HG03457 (cell line): Measurements from ENCODE around the gene FREM1.

Source experiments
- ATAC-seq: cut with Tn5 transposase; IDR thresholded peaks from one replicate; pipeline ENCODE4 v1.9.1; 2021; ENCODE audit warnings: moderate number of reproducible peaks; ENCODE audit not compliant: unreplicated experiment

Gene FREM1

GRCh38 chr9:14909601-14909960 lies 647 bp downstream of the FREM1 start:
- no peak for ATAC-seq

DNA sequence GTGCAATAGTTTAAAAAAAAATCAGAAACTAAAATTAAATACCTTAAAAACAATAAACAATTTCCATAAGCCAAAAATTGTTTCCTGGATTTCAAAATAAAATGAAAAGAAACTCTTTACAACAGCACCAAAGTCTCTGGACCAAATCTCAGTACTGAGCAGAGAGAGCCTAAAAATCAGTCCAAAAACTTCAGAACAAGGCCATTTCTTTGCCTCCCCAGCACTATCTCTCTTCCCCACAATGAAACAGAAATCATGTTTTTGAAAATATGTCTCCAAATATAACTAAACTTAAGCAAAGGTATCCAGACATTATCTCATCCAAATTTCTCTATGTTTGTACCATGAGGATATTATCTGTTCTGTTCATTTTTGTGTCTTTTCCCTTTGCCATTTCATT lies 1.0 kb downstream of the FREM1 start:
- no peak for ATAC-seq

GRCh38 chr9:14908295-14909180 lies 1.7 kb downstream of the FREM1 start:
- no peak for ATAC-seq

- ATAC-seq = no peak
Observed at GRCh38 chr9:14907696-14908095, 2.5 kb downstream of the FREM1 start.

DNA sequence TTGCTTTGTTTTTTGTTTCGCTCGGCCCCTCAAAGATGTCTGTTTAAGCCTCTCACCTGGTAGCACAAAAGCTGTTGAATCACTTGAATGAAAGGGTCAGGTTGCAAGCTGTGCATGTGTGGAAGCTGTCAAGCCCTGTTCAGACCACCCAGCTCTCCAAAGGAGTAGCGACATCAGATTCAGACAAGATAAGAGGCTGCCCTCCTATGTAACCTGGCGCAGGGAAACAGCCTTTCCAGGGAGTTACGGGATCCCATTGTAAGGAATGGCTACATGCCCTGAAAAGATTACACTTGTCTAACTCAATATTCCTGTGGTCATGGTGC lies 2.9 kb downstream of the FREM1 start:
- ATAC-seq = no peak

GRCh38 chr9:14906644-14907359 lies 3.4 kb downstream of the FREM1 start:
- no peak for ATAC-seq

GRCh38 chr9:14906000-14906399 lies 4.2 kb downstream of the FREM1 start:
- ATAC-seq = no peak

- no peak for ATAC-seq
Observed at GRCh38 chr9:14903040-14903439, 7.2 kb downstream of the FREM1 start.

DNA sequence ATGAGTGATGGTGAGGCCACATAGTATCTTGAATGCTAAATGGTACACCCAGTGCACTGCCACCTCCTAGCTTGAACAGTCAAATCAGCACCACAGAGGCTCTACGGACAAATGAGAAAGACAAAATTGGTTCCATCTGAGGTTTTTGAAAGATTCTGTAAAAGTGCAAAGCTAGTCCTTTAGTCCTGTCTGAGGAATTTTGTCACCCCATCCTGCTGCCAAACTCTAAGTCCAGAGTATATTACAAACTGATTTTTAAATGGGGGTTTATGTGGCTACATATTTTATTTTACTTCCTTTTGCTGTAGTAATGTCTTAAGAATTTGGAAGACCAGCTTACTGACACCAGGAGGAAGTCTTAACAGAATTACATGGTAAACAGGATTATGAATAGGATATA lies 7.7 kb downstream of the FREM1 start:
- ATAC-seq = no peak

GRCh38 chr9:14899815-14900193 lies 10.4 kb downstream of the FREM1 start:
- ATAC-seq = no peak

GRCh38 chr9:14899042-14899814 lies 11.0 kb downstream of the FREM1 start:
- ATAC-seq = no peak

DNA sequence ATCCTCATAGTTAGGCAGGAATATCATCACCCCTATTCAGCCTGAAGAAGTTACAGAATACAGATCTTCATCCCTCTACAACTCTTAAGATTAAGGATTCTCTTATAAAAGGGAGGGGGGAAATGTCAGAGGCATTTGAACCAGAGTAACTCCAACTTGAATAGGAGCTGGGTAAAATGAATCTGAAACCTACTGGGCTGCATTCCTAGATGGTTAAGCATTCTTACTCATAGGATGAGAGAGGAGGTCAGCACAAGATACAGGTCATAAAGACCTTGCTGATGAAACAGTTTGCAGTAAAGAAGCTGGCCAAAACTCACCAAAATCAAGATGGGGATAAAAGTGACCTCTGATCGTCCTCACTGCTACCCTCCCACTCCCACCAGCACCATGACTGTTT lies 14.4 kb downstream of the FREM1 start:
- no peak for ATAC-seq

GRCh38 chr9:14893280-14893679 lies 16.9 kb downstream of the FREM1 start:
- ATAC-seq = no peak

- no peak for ATAC-seq
Observed at GRCh38 chr9:14891332-14891731, 18.9 kb downstream of the FREM1 start.

DNA sequence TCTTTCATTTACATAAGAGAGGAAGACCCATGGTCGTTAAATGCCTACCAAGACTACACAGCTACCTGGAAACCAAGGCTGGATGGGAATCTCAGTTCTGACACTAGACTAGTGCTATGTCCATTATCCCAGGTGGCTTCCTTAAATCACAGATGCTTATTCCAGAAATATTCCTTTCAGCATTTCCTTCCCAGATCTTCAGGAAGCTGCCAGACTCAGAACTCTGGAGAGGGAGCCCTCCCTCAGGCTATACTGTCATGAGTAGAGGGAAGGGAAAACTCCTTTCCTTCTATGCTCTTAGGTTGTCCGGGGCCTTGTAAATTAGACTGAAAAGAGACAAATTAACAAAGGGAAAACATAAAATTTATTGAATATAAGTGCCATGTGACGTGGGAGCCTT lies 20.8 kb downstream of the FREM1 start:
- ATAC-seq = no peak

DNA sequence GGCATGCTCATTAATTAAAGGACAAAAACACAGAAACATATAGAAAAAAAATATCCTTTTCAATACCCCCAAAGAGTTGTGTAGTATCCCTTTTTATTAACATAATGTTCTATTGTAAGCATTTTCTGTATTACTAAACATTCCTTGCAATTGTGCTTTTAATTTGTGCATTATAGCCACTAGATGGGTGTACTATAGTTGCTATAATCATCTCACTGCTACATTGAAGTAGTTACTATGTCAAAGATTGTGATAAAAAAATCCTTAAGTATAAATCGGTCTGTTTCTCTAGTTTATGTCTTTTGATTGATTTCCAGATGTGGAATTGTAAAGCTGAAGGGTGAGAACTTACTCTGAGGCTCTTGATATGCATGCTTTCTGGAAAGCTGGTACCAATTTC lies 21.4 kb downstream of the FREM1 start:
- no peak for ATAC-seq

DNA sequence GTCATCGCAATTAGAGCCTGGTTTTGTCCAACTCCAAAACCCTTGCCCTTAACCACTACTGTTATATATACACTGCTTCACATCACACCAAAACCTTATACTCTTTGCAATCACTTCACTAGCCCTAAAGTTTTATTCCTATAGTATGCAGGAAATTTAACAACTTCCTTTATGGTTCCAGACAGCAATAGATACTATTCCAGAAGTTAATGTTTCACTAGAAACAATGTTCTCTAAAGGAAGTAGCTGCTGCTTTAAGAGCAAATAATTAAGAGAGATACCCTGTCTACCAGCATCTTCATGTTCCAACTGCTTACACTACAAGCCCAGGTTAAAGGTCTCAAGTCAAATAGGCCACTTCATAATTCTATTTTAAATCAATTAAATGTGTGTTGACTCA lies 22.0 kb downstream of the FREM1 start:
- no peak for ATAC-seq

DNA sequence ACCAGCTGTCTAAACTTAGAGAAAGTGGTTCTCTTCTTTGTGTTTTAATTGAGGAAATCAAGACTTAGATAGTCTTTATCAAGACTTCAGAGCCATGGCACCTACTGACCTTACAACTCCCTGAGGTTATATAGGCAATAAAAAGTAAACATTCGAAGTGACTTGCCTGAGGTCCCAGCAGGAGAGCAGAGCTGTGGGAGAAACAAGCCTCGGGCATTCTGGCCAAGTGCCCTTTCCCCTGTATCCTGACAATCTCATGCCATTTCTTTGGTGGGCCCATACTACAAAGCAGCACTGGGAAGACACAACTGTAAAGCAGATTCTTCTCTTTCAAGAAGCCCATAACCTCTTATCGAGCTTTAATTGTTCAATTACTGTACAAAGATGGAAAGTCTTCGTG lies 23.1 kb downstream of the FREM1 start:
- no peak for ATAC-seq

GRCh38 chr9:14883310-14883944 lies 26.8 kb downstream of the FREM1 start:
- ATAC-seq = no peak

DNA sequence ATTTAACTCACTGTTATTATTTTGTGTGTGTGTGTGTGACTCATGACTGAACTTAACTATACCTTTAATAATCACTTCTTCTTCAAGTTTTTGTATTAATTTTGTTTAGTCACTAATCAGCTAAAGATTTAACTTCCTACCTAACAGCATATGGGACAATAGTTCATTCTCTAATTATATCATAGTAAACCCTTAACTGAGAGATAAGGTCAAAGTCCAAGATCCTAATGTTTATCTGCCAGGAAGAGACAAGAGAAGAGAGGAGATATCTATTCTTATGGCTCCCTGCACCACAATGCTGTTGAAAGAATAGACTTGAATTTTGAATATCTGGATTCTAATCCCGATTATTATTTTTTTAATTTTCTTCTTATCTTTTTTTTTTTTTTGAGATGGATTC lies 28.1 kb downstream of the FREM1 start:
- no peak for ATAC-seq

DNA sequence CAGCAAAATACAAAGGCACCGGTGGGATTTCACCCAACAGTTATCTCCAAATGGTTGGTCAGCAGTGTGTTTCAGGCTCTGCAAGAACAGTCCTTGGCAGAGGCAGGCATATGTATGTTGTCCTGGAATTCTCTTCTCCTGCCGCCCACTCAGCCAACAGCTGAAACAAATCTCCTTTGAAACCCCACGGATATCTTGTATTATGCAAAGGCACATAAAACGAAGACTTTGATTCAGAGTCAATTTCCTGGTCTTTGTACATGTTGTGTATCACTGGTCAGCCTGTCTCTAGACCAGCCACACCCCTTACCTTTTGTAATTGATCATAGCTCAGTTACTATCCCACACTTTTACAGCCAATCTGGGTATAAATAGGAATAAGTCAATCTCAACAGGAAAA lies 29.2 kb downstream of the FREM1 start:
- no peak for ATAC-seq
